ENCODE measurements around the gene HIVEP3. TPM values are rescaled to one million over a fixed set of nuclear protein-coding genes. Genes with fewer than 3 reads are reported as not detected.

HIVEP3 gene
- total RNA-seq (2022; extraction: Qiagen RNA extraction), result 2.6 to 3.3 TPM (median 2.8 TPM) in 5 replicates

DNA sequence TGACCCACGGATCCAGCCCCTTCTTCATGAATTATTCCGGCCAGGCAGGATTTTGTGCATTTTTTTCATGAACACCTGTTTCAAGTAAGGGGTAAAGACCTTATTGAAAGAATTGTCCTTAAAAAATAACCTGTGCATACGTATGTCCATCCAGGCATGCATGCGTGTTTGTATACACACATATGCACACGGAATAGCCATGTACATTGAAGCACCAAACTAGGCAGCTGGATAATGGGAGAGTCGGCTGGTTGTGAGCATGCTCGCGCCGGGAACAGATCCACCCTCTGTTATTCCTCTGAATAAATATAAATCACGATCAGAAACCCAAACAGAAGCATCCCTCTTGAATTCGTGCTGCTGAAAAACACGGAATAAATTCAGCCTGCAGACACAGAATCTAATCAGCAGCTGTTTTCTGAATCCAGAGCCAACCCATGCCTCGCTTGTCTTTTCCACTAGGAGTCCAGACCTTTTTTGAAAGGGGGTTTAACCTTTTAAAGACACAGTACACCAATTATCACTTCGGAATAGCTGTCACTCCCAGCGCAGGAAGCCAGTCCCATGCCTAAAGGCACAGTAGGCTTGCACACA lies at the start of gene HIVEP3:
HIVEP3 (minus strand) TSS at position 473 of the 594 bp plus-strand sequence.

DNA sequence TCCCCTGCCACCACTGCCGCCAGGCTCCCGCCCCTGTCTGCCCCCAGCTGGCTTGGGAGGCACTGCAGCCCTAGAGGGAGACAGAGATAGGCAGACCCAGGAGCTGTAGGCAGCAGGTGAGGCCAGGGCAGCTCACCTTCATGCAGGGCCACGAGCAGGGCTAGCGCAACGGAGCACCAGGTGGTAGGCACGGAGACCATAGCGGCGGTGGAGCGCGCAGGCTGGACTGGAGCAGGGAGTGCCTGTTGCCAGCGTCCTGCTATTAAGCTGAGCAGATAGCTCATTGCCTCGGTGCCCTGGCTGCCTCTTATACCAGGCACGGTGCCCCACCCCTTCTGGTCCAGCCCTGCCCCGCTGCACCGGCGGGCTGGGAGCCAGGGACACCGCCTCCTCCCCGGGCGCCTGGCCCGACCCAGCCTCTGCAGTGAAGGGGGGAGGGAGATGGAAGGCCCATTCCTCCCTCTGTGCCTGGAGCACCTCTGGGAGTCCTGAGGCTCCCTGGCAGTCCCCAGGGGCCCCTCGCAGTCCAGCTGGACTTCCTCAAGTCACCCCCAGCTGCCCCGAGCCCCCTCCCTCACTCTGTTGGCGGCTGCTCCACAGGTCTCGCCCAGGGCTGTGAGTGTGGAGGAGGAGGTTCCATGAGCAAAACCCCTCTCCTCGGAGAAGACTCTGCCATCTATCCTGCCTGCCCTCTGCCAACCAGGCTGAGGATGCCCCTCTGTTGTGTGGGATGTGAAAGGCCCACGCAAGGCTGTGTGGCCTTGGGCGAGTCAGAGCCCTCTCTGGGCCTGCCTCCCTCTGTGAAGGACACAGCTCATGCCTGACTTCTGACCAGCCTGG lies 434.1 kb downstream of the HIVEP3 start, which contains the start of gene EDN2:
EDN2 (minus strand) TSS at position 282 of the 840 bp plus-strand sequence; CDS start at position 200, 82 bp downstream.

Other genes with a start within 250 kb of the HIVEP3 start
- 0.73 TPM in 1 of 5 replicates, not detected in the others for gene GUCA2B, start 234.5 kb upstream of the HIVEP3 start, total RNA-seq (2022; extraction: Qiagen RNA extraction)
- not detected in 5 replicates for gene GUCA2A, start 245.8 kb upstream of the HIVEP3 start, total RNA-seq (2022; extraction: Qiagen RNA extraction)